ENCODE data around the gene GXYLT1.

DNA sequence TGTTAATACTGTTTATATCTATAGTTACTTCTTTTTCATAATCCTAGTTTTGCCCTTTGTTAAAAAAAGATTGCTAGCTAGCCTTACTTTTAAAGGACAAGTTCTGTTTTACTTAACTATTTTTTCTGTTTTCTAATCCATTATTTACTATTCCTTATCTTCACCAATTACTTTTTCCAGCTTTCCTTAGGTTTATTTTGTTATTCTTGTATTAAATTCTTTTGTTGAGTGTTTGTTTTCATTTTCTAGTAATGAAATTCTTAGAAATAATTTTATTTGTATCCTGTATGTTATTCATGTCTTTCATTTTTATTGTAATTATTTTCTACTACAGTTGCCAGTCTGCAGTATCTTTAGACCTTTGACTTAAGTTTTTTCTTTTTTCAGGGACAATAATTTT, 45.7 kb upstream of the GXYLT1 start:
- TF ChIP-seq, protein P1, sequence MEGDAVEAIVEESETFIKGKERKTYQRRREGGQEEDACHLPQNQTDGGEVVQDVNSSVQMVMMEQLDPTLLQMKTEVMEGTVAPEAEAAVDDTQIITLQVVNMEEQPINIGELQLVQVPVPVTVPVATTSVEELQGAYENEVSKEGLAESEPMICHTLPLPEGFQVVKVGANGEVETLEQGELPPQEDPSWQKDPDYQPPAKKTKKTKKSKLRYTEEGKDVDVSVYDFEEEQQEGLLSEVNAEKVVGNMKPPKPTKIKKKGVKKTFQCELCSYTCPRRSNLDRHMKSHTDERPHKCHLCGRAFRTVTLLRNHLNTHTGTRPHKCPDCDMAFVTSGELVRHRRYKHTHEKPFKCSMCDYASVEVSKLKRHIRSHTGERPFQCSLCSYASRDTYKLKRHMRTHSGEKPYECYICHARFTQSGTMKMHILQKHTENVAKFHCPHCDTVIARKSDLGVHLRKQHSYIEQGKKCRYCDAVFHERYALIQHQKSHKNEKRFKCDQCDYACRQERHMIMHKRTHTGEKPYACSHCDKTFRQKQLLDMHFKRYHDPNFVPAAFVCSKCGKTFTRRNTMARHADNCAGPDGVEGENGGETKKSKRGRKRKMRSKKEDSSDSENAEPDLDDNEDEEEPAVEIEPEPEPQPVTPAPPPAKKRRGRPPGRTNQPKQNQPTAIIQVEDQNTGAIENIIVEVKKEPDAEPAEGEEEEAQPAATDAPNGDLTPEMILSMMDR (IDR thresholded peaks at IDR 0.05) = no peak
- no peak for TF ChIP-seq POLR2A (IDR thresholded peaks at IDR 0.05)
